Measurements from ENCODE around the gene WDR72.

- TF ChIP-seq CTCF (IDR thresholded peaks at IDR 0.05) (no peak), POLR2A (IDR thresholded peaks at IDR 0.05) (no peak)
These were observed 236.5 kb downstream of the WDR72 start for GRCh38 chr15:53522991-53523390.

Data from body of pancreas (tissue), 4 donors.